ENCODE measurements around the gene EPN1.

DNA sequence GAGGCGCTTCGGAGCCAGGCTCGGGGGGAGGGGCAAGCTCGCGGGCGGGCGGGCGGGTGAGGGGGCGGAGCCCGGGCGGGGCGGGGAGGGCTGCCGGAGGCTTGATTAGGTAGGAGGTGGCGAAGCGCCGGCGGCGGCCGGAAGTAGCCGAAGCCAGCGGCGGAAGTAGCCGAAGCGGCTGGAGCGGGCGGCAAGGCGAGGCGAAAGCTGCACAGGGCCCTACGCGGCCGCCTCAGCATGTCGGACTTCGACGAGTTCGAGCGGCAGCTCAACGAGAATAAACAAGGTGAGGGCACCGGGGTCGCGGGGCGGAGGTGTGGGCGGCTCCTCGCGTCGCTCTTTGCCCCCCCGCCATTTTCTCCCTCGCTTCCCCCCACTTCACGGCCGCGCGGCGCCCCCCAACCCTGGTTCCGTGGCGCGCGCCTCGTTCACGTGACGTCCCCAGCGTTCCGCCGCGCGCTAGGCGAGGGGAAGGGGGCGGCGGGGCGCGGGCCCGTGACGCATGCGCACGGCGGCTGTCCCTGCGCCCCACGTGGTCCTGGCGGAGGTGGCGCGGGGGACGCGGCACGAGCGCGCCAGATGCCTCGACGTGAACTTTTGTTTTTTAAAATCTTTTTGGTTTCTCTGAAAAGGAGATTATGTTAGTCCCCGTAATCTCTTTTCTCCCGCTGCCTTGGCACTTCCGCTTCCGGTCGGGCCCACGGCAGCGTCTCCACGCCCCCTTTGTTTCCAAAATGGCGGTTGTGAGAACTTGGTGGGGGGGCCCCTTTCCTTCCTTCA lies 20.0 kb upstream of the EPN1 start, which contains the start of gene U2AF2:
- no peak for TF ChIP-seq GATA2 (IDR thresholded peaks at IDR 0.05; ENCODE audit: low read depth, low read length)
- TF ChIP-seq GATA3 (IDR thresholded peaks at IDR 0.05; ENCODE audit: low read depth, low read length) = no peak
